Gastrocnemius medialis (tissue), 4 donors: ENCODE measurements around the gene PSMD1. TPM values are rescaled to one million over a fixed set of nuclear protein-coding genes. Genes with fewer than 3 reads are reported as not detected.

Source experiments
- ATAC-seq, 2 donors: fragments of 150-250 bp; one replicate each; pipeline ENCODE4 v1.9.1; 2016
- DNase-seq, 2 donors: peaks; one replicate each; pipeline ENCODE4 v3.0.0-alpha.2; 2019
- H3K27ac ChIP-seq, 4 donors: fragments of 200-600 bp; sonication (generic); 1 replicate in 1 of 4; 2 replicates in 3 of 4; pipeline ENCODE4 v1.5.1; 2016 to 2018; ENCODE audit warnings: mild to moderate bottlenecking in 2 of 4, moderate library complexity in 1 of 4
- H3K27me3 ChIP-seq, 3 donors: fragments of 200-600 bp; sonication (generic) in 2 of 3; 1 replicate in 1 of 3; 2 replicates in 2 of 3; pipeline versions ENCODE4 v1.5.1 to v1.6.0; 2016 to 2019; ENCODE audit warnings: mild to moderate bottlenecking in 1 of 3, moderate library complexity in 1 of 3
- H3K36me3 ChIP-seq, 2 donors: fragments of 200-600 bp; sonication (generic) in 1 of 2; one replicate each; pipeline ENCODE4 v1.5.1; 2017 to 2018
- H3K4me1 ChIP-seq, 2 donors: fragments of 200-600 bp; sonication (generic) in 1 of 2; one replicate each; pipeline ENCODE4 v1.5.1; 2016 to 2017; ENCODE audit warnings: mild to moderate bottlenecking in 2 of 2
- H3K4me3 ChIP-seq, 4 donors: fragments of 200-600 bp; sonication (generic) in 3 of 4; 1 replicate in 1 of 4; 2 replicates in 3 of 4; pipeline ENCODE4 v1.5.1; 2016 to 2019; ENCODE audit warnings: mild to moderate bottlenecking in 2 of 4
- H3K9me3 ChIP-seq, 3 donors: fragments of 200-600 bp; sonication (generic) in 2 of 3; 1 replicate in 1 of 3; 2 replicates in 2 of 3; pipeline ENCODE4 v1.5.1; 2016 to 2019
- CTCF ChIP-seq, 5 experiments: fragments of 450-650 bp in 3 of 5; fragments of 200-600 bp in 2 of 5; sonication (generic) in 2 of 5; IDR thresholded peaks in 4 of 5; conservative IDR thresholded peaks in 1 of 5; 1 replicate in 4 of 5; 2 replicates in 1 of 5; pipeline ENCODE4 v1.5.1; 2016 to 2019; ENCODE audit warnings: antibody characterized with exemption in 5 of 5, mild to moderate bottlenecking in 3 of 5, moderate library complexity in 3 of 5
- POLR2A ChIP-seq, 2 donors: fragments of 450-650 bp; IDR thresholded peaks; one replicate each; pipeline ENCODE4 v1.6.1; 2017; ENCODE audit warnings: antibody characterized with exemption in 2 of 2, mild to moderate bottlenecking in 2 of 2, moderate library complexity in 2 of 2
- in situ Hi-C, 4 donors: fragments of 200-750 bp; cut with MboI; loops; one replicate each; pipeline versions ENCODE4 v1.15.0 to v1.8.0; 2017; ENCODE audit warnings: low sequenced_read_pairs in 4 of 4
- intact Hi-C: fragments of 100-400 bp; cut with DNase I; formaldehyde crosslinking; loops from one replicate; pipeline ENCODE4 v1.15.1; 2023; ENCODE audit warnings: low total_unique reads
- total RNA-seq, 4 donors: library from RNA; depleted of rRNA; stranded (reverse); fragments of >200 nt; gene quantifications; one replicate each; pipeline versions ENCODE4 v1.1.0 to v1.2.3, GENCODE V29; 2016

PSMD1 gene
- total RNA-seq, 4 donors from 2014 or later: 169 to 189 (median 182) TPM

- DNase-seq (no peak), ATAC-seq (no peak)
- Histone ChIP-seq H3K4me1 (peaks cover 17 to 34% of the 10 kb centered on the region in 2 donors), H3K4me3 (no peak overlapping the region), H3K27me3 (no peaks in the 10 kb centered on the region), H3K27ac (no peak overlapping the region), H3K9me3 (no peaks in the 10 kb centered on the region), H3K36me3 (no peaks in the 10 kb centered on the region)
- TF ChIP-seq POLR2A (IDR thresholded peaks at IDR 0.05) (no peak), CTCF (IDR thresholded peaks at IDR 0.05 in 4 of 5, conservative IDR thresholded peaks at IDR 0.05 in 1 of 5) (no peak)
- in situ Hi-C loops (no loop called here), intact Hi-C loops (no loop called here)
These were observed 73.8 kb downstream of the PSMD1 start for GRCh38 chr2:231130336-231131056.

GRCh38 chr2:231132129-231132528, 75.5 kb downstream of the PSMD1 start:
- Histone ChIP-seq H3K4me1 (peaks cover 17 to 34% of the 10 kb centered on the region in 2 donors), H3K27ac (no peak overlapping the region), H3K9me3 (no peaks in the 10 kb centered on the region), H3K36me3 (no peaks in the 10 kb centered on the region), H3K27me3 (no peaks in the 10 kb centered on the region), H3K4me3 (no peak overlapping the region)
- DNase-seq (no peak), ATAC-seq (peak in 1 of 2 donors; percentile 50)
- intact Hi-C loops (no loop called here), in situ Hi-C loops (no loop called here)
- no peak for TF ChIP-seq CTCF (IDR thresholded peaks at IDR 0.05 in 4 of 5, conservative IDR thresholded peaks at IDR 0.05 in 1 of 5)
- no peak for TF ChIP-seq POLR2A (IDR thresholded peaks at IDR 0.05)

GRCh38 chr2:231133365-231134099, 76.9 kb downstream of the PSMD1 start:
- TF ChIP-seq CTCF (IDR thresholded peaks at IDR 0.05 in 4 of 5, conservative IDR thresholded peaks at IDR 0.05 in 1 of 5): no peak
- no peak for TF ChIP-seq POLR2A (IDR thresholded peaks at IDR 0.05)
- in situ Hi-C loops: no loop called here
- intact Hi-C loops: no loop called here
- no peak for DNase-seq
- H3K9me3 ChIP-seq: no peaks in the 10 kb centered on the region
- H3K27me3 ChIP-seq: no peaks in the 10 kb centered on the region
- no peaks in the 10 kb centered on the region for H3K36me3 ChIP-seq
- no peak for ATAC-seq
- H3K4me1 ChIP-seq: peaks cover 21 to 42% of the 10 kb centered on the region in 2 donors
- no peak overlapping the region for H3K27ac ChIP-seq
- H3K4me3 ChIP-seq: no peak overlapping the region

- Histone ChIP-seq H3K4me3 (no peak overlapping the region), H3K36me3 (no peaks in the 10 kb centered on the region), H3K9me3 (no peaks in the 10 kb centered on the region), H3K27ac (no peak overlapping the region), H3K27me3 (no peaks in the 10 kb centered on the region), H3K4me1 (peaks cover 24 to 44% of the 10 kb centered on the region in 2 donors)
- DNase-seq (no peak), ATAC-seq (no peak)
- intact Hi-C loops: no loop called here
- in situ Hi-C loops: no loop called here
- TF ChIP-seq POLR2A (IDR thresholded peaks at IDR 0.05) (no peak), CTCF (IDR thresholded peaks at IDR 0.05 in 4 of 5, conservative IDR thresholded peaks at IDR 0.05 in 1 of 5) (no peak)
These were observed 78.4 kb downstream of the PSMD1 start for GRCh38 chr2:231134910-231135655.
